Activated CD4-positive, alpha-beta T cell treated with anti-CD3 and anti-CD28 coated beads, Interleukin-2, amount 10 ng/mL, durations not matched to agents 24 days and 14 days (primary cell): Measurements from ENCODE around the gene KRTAP10-3. TPM values are rescaled to one million over a fixed set of nuclear protein-coding genes. Genes with fewer than 3 reads are reported as not detected.

Experiments
- DNase-seq: peaks from one replicate; pipeline ENCODE4 v3.0.0; 2022
- H3K27ac Mint-ChIP-seq: one replicate; pipeline ENCODE4 v1.8.0; 2022; ENCODE audit warnings: mild to moderate bottlenecking, mixed read lengths
- H3K27me3 Mint-ChIP-seq: one replicate; pipeline ENCODE4 v1.8.0; 2022; ENCODE audit warnings: mixed read lengths
- H3K36me3 Mint-ChIP-seq: one replicate; pipeline ENCODE4 v1.8.0; 2022; ENCODE audit warnings: low read depth, mild to moderate bottlenecking, mixed read lengths
- H3K4me1 Mint-ChIP-seq: one replicate; pipeline ENCODE4 v1.8.0; 2021; ENCODE audit warnings: mixed read lengths
- H3K4me3 Mint-ChIP-seq: one replicate; pipeline ENCODE4 v1.8.0; 2022; ENCODE audit warnings: mild to moderate bottlenecking, moderate library complexity, mixed read lengths
- H3K9me3 Mint-ChIP-seq: one replicate; pipeline ENCODE4 v1.8.0; 2021; ENCODE audit warnings: mixed read lengths
- intact Hi-C: fragments of 100-400 bp; cut with micrococcal nuclease; formaldehyde crosslinking; loops from one replicate; pipeline ENCODE4 v1.15.1; 2023
- total RNA-seq: library from RNA; stranded (reverse); gene quantifications from 2 replicates; pipeline ENCODE4 v1.2.3, GENCODE V29; 2022

The KRTAP10-3 gene
- total RNA-seq, 1 donor from 2014 or later: not detected

- Mint-ChIP-seq H3K27ac (no peak overlapping the region), H3K9me3 (peaks cover 6% of the 10 kb centered on the region), H3K27me3 (peaks cover 5% of the 10 kb centered on the region), H3K4me3 (no peak overlapping the region), H3K36me3 (no peaks in the 10 kb centered on the region), H3K4me1 (no peaks in the 10 kb centered on the region)
- DNase-seq: no peak
- intact Hi-C loops: no loop called here
These were observed 19.5 kb downstream of the KRTAP10-3 start for GRCh38 chr21:44539046-44539445.

- intact Hi-C loops: no loop called here
- H3K27ac Mint-ChIP-seq: no peak overlapping the region
- no peaks in the 10 kb centered on the region for H3K4me1 Mint-ChIP-seq
- no peaks in the 10 kb centered on the region for H3K36me3 Mint-ChIP-seq
- no peak for DNase-seq
- H3K9me3 Mint-ChIP-seq: peaks cover 6% of the 10 kb centered on the region
- no peak overlapping the region for H3K4me3 Mint-ChIP-seq
- peaks cover 5% of the 10 kb centered on the region for H3K27me3 Mint-ChIP-seq
These were observed 20.4 kb downstream of the KRTAP10-3 start for GRCh38 chr21:44537930-44538911.

DNA sequence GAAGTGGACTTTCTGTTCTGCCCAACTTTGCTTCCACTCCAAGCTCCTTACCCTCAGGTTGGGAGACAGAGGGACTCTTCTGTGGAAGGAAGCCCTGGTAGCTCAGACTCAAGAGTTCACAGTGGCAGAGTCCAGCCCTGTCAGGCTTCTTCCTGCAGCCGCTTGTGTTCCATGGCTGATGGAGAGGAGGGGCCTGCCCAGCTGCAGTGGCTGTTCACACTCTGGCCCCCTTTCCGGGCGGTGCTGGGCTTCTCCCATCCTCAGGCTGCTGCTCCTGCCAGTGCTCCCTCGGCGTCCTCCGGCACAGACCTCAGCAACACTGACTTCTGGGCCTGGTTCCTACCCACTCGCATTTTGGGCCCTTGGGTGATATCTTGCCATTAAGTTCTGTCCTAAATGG, 22.6 kb downstream of the KRTAP10-3 start:
- intact Hi-C loops: no loop called here
- H3K9me3 Mint-ChIP-seq: peaks cover 6% of the 10 kb centered on the region
- H3K27ac Mint-ChIP-seq: no peak overlapping the region
- no peaks in the 10 kb centered on the region for H3K4me1 Mint-ChIP-seq
- no peaks in the 10 kb centered on the region for H3K36me3 Mint-ChIP-seq
- peaks cover 5% of the 10 kb centered on the region for H3K27me3 Mint-ChIP-seq
- no peak overlapping the region for H3K4me3 Mint-ChIP-seq
- DNase-seq: no peak

GRCh38 chr21:44534688-44535087, 23.9 kb downstream of the KRTAP10-3 start:
- H3K4me1 Mint-ChIP-seq: no peaks in the 10 kb centered on the region
- H3K27ac Mint-ChIP-seq: no peak overlapping the region
- peaks cover 5% of the 10 kb centered on the region for H3K27me3 Mint-ChIP-seq
- peaks cover 6% of the 10 kb centered on the region for H3K9me3 Mint-ChIP-seq
- DNase-seq: no peak
- no peak overlapping the region for H3K4me3 Mint-ChIP-seq
- no peaks in the 10 kb centered on the region for H3K36me3 Mint-ChIP-seq
- intact Hi-C loops: no loop called here

DNA sequence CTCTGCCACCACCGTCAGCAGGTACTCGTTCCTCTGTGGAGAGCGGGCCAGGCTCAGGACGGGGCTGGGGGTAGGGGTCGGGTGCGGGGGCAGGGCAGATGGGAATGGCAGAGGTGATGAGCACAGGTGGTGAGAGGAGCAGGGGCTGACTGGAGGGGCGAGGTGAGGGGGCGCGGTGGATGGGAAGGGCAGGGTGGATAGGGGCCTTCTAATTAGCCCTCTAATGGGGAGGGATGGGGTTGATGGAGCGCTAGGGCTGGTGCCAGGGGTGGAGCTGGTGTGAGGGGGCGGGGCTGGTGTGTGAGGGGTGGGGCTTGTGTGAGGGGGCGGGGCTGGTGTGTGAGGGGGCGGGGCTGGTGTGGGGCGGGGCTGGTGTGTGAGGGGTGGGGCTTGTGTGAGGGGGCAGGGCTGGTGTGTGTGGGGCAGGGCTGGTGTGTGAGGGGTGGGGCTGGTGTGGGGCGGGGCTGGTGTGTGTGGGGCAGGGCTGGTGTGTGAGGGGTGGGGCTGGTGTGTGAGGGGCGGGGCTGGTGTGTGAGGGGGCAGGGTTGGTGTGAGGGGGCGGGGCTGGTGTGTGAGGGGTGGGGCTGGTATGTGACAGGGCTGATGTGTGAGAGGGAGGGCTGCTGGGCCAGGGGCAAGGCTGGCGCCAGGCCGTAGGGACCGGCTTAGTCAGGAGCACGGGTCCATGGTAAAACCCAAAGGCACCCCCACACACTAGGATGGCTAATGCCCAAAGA, 24.5 kb downstream of the KRTAP10-3 start:
- Mint-ChIP-seq H3K27me3 (peaks cover 5% of the 10 kb centered on the region), H3K27ac (no peak overlapping the region), H3K4me3 (no peak overlapping the region), H3K9me3 (peaks cover 6% of the 10 kb centered on the region), H3K36me3 (no peaks in the 10 kb centered on the region), H3K4me1 (no peaks in the 10 kb centered on the region)
- no peak for DNase-seq
- intact Hi-C loops: no loop called here

DNA sequence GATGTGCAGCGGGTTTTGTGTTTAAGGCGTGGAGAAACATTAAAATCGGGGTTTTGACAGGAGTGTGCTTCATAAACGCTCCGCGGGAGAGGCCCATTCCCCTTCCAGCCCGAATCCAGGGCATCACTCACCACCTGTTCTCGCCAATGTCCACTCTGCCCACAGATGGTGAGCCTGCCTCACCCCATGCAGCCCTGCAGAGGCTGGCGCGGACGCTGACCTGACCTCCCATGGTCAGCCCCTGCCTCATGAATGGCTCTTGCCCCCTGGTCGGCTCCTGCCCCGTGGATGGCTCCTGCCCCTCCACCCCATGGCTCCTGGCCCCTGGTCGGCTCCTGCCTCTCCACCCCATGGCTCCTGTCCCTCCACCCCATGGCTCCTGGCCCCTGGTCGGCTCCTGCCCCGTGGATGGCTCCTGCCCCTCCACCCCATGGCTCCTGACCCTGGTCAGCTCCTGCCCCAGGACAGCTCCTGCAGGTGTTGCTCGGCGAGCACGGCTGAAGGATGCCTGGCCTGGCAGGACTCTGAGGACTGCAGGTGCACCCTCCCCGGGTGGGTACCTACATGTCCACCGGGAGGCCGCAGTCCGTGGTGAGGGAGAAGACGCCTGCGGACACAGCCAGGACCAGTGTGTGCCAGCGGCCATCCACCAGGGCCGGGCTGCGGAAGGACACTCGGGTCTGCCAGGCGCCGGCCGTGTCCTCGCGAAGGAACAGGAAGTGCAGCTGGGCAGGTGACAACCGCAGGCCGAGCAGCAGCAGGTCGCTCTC, 25.3 kb downstream of the KRTAP10-3 start:
- Mint-ChIP-seq H3K27me3 (peaks cover 5% of the 10 kb centered on the region), H3K9me3 (peaks cover 6% of the 10 kb centered on the region), H3K27ac (no peak overlapping the region), H3K36me3 (no peaks in the 10 kb centered on the region), H3K4me1 (no peaks in the 10 kb centered on the region), H3K4me3 (no peak overlapping the region)
- no peak for DNase-seq
- intact Hi-C loops: no loop called here

GRCh38 chr21:44532712-44533111, 25.9 kb downstream of the KRTAP10-3 start:
- intact Hi-C loops: no loop called here

DNA sequence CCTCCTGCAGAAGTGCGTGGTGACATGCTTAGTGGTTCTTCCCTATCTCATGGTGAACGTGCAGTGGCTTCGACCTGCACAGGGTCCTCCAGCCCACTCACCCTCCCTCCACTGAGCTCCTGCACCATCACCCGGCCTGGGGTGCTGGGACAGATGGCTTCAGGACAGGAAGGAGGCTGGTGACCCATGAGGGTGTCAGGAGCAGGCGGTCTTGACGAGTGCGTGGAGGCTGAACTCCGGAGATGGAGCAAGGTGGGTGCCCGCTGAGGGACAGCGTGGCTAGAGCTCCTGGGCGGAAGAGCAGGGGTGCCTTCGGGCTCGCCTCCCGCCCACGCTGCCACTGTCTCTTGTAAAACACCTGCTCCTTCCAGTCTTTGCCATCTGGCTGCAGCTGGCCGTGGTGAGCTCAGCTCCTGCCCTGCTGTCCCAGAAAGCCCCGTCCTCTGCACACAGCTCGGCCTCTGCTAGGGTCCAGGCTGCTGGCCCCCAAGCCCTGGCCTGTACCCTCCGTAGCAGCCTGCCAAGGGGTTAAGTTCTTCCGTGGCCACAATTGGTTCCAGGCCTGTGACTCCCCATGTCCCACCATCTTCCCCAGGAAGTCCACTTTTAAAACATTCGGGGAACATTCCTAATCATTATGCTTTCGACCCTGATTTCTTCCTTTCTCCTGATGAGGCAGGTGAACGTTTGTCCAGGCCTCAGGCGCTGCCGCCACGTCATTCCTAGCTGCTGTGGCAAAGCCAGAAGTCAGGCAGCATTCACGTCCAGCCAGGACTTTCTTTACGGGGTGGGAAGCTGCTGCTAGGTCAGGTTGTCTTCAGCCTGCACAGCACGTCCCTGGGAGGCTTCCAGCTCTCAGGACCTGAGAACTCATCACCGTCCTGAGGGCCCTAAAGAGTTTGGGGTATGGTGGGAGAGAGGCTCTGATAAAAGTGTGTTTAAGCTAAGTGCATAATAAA, 26.7 kb downstream of the KRTAP10-3 start:
- H3K4me3 Mint-ChIP-seq: no peak overlapping the region
- no peaks in the 10 kb centered on the region for H3K4me1 Mint-ChIP-seq
- H3K27ac Mint-ChIP-seq: no peak overlapping the region
- intact Hi-C loops: no loop called here
- peaks cover 5% of the 10 kb centered on the region for H3K27me3 Mint-ChIP-seq
- peaks cover 6% of the 10 kb centered on the region for H3K9me3 Mint-ChIP-seq
- no peak for DNase-seq
- no peaks in the 10 kb centered on the region for H3K36me3 Mint-ChIP-seq

More at GRCh38 chr21:44532712-44533111, 25.9 kb downstream of the KRTAP10-3 start:
- DNase-seq: no peak
- Mint-ChIP-seq H3K4me1 (no peaks in the 10 kb centered on the region), H3K4me3 (no peak overlapping the region), H3K36me3 (no peaks in the 10 kb centered on the region), H3K27ac (no peak overlapping the region), H3K9me3 (peaks cover 6% of the 10 kb centered on the region), H3K27me3 (peaks cover 5% of the 10 kb centered on the region)

GRCh38 chr21:44530903-44531605, 27.5 kb downstream of the KRTAP10-3 start:
- no peak overlapping the region for H3K4me3 Mint-ChIP-seq

GRCh38 chr21:44530221-44530902, 28.2 kb downstream of the KRTAP10-3 start:
- Mint-ChIP-seq H3K36me3 (no peaks in the 10 kb centered on the region), H3K4me1 (no peaks in the 10 kb centered on the region), H3K4me3 (no peak overlapping the region), H3K27me3 (peaks cover 3% of the 10 kb centered on the region), H3K27ac (no peak overlapping the region), H3K9me3 (peaks cover 6% of the 10 kb centered on the region)
- intact Hi-C loops: no loop called here
- DNase-seq: no peak

More at GRCh38 chr21:44530903-44531605, 27.5 kb downstream of the KRTAP10-3 start:
- intact Hi-C loops: no loop called here
- Mint-ChIP-seq H3K4me1 (no peaks in the 10 kb centered on the region), H3K36me3 (no peaks in the 10 kb centered on the region), H3K9me3 (peaks cover 6% of the 10 kb centered on the region), H3K27me3 (peaks cover 3% of the 10 kb centered on the region), H3K27ac (no peak overlapping the region)
- DNase-seq: no peak

DNA sequence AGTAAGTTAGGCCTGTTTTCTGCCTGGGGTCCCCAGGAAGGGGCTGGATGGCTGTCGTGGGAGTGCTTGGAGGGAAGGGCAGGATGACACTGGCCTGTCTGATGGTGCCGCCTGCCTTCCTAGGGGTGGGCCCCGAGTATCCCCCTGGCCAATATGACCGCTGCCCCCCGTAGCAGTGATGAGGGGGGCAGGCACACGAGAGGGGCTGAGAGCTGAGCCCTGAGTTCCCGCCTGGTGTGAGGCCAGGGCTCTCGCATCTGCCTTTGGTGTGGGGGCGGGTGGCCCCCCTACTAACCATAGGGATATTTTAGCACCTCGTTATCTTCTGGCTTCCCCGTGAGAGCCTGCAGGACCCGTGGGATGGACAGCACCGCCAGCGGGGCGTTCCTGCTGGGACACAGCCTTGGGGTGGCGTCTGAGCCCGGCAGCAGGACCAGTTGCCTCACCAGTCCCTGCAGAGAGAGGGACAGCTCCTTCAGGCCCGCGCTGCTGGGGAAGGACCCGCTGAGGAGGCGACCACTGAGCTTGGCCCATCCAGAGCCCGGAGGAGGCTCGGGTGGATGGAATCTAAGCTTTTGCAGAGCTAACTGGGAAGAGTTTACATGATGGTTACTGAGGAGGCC, 29.0 kb downstream of the KRTAP10-3 start:
- H3K4me3 Mint-ChIP-seq: no peak overlapping the region
- no peaks in the 10 kb centered on the region for H3K36me3 Mint-ChIP-seq
- H3K27me3 Mint-ChIP-seq: no peaks in the 10 kb centered on the region
- H3K27ac Mint-ChIP-seq: no peak overlapping the region
- H3K9me3 Mint-ChIP-seq: peaks cover 3% of the 10 kb centered on the region
- H3K4me1 Mint-ChIP-seq: no peaks in the 10 kb centered on the region
- no peak for DNase-seq
- intact Hi-C loops: no loop called here

- intact Hi-C loops: no loop called here
- DNase-seq: no peak
- no peaks in the 10 kb centered on the region for H3K27me3 Mint-ChIP-seq
- H3K36me3 Mint-ChIP-seq: no peaks in the 10 kb centered on the region
- H3K4me3 Mint-ChIP-seq: no peak overlapping the region
- no peak overlapping the region for H3K27ac Mint-ChIP-seq
- no peaks in the 10 kb centered on the region for H3K9me3 Mint-ChIP-seq
- H3K4me1 Mint-ChIP-seq: no peaks in the 10 kb centered on the region
These were observed 29.6 kb downstream of the KRTAP10-3 start for GRCh38 chr21:44529011-44529421.
